ENCODE measurements around the gene MYO1D.

Gene MYO1D

DNA sequence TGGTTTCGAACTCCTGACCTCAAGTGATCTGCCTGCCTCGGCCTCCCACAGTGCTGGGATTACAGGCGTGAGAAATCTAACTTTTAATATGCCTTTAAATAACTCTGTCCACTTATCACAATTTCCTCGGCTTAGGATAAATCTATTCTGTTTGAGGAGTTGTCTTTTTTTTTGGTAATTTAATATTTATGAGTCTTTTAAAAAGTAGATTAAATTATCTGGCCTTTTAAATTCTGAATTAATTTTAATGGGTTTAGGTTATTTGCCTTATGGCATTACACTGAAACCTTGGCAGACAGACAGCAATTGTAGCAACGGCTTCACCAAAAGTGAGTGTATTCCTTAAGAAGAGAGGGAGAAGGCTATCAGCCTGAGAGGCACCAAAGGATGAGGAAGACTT is 66.2 kb downstream of the MYO1D start:
- DNase-seq = no peak

DNA sequence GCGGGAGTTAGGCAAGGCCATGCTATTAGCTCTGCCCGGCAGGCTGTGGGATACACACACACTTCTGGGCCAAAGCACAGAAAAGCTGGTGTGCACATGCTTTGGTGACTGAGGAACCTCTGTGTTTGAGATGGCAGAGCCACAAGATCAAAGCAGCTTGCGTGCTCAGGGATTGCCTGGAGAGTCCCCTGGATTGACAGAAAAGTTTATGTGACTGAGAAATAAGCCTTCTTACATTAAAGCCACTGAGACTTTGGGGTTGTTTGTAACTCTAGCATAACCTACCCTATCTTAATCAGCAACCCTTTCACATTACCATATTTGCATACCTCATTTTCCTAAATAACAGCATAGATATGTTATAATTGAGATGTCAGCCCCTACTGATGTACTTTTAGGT is 69.3 kb downstream of the MYO1D start:
- DNase-seq = no peak

DNA sequence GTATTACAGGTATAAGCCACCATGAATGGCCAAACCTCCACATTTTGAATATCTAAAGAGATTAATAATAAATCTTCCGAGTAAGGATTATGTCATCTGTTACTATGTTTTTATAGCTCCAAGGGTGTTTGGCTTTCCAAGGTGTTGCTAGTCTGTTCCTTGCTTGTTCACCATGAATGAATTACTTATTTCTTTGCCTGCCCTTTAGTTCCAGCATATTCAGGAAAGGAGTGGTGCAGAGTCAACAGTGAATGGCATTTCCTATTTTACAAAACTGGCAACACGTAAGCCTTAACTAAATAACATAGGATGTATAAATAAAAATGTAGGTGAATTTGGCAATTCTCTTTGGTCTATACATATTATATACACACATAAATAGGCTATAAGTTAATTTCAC is 70.3 kb downstream of the MYO1D start:
- no peak for DNase-seq

DNA sequence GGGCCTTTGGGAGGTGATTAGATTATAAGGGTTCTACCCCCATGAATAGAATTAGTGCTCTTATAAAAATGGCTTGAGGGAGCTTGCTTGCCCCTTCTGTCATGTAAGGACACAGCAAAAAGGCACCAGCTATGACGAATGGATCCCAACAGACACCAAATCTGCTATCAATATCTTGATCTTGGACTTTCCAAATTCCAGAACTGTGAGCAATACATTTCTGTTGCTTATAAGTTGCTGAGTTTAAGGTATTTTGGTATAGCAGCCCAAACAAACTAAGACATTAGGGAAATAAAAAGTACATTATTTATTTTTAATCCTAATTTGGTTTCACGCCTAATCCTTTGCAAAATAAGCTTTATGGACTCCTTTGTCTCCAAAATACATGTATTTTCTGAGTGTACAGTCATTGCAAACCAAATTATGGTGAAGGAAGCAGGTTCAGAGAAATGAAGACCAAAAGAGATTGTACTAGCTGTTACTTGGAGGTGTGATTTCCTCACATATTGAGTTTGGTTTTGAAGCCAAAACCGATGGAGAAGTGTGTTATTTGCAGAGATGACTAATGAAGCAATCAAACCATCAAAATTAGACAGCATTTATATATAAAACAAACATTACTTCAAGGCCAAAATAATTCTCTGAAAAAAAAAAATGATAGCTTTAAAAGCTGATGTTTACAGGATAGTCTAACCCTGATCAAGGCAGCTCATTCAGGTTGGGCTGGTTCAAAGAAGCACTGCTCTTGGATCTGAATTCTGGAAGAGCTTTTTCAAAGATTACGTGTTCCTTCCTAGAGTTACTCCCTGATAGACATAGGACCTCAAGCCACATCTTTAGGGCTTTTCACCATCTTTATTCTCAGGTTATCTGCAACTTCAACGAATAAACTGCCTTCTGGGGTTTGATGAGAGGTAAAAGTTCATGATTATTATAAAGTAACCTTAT is 71.6 kb downstream of the MYO1D start:
- no peak for DNase-seq

DNA sequence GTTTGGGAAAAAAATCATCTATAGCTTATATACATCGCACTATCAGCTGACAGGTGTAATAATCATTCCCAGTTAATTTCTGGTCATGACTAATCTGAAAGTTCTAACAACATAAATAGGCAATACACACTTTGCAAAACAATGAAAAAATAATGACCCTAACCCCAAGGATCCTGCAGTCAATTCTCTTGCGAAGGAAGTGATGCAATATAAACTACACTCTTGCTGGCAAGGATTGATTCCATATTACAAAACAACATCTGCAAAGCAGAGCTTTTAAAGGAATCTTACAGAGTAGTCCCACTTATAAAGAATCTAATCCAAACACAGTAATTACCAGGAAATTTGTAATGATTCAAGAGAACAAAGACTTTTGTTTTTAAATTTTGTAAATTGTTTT is 73.4 kb downstream of the MYO1D start:
- DNase-seq = no peak

DNA sequence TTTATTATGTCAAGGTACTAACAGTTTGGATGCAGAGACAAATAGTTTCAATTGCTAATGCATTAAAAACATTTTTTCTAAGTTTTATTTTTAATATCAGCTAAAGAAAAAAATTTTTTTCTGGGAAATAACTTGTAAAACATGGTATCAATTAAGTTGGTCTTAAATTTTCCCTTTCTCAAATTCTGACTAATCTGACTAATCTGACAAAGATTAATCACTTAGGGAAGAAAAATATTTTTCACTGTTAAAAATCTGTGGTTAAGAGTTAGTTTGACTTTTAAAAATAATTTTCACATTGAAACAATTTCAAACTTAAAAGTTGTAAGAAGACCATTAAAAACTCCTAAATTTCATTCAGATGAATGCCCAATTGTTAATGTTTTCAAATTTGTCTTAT is 74.6 kb downstream of the MYO1D start:
- DNase-seq = no peak

DNA sequence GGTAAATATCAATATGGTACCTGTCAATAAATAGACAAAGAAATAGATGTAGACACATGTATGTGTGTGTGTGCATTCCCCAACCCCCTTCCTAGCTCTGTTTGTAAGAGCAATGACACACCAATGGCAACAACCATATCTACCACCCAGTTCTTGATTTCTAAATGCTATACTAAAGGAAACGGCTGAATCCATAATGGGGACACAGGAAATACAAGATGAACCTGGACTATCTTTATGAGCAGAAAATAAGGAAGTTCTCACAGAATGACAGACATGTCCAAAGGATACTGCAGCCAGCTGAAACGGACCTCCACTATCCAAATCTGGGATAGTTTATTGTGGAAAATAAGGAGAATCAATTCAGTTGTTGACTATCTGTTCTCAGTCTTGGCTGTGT is 75.3 kb downstream of the MYO1D start:
- DNase-seq = no peak

DNA sequence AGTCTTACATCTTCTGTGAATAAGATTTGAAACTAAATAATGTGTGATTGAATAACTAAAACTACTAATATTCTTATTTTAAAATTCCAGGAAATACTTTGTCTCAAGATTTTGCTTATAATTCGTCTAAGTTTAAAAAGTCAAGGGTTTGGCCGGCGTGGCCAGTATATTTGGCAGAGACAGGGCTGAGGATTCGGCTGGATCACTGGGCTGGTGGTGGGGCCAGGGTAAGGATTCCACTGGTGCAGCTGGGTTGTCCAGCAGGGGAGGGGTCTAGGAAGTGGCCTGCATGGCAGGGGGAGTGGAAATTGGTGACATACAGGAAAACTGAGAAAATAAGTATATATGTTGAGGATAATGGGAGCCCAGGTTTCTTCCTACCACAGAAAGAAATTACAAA is 75.7 kb downstream of the MYO1D start:
- DNase-seq = no peak

DNA sequence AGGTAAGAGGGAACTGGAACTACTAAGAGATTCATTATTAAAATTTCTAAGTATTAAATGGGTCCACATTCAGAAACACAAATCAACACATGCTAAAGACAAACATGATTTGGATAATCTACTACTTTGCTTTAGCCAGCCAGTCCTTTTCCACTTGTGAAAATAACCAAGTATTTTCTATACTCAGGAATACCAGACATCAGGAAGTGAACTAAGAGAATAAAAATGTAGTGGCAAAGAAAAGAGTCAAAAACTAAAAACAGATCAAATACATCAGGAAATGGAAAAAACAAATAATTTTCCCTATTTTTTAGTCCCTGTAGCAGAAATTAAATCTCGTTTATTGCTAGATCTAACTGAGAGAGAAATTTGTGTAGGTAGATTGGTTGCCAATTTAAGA is 78.0 kb downstream of the MYO1D start:
- no peak for DNase-seq

DNA sequence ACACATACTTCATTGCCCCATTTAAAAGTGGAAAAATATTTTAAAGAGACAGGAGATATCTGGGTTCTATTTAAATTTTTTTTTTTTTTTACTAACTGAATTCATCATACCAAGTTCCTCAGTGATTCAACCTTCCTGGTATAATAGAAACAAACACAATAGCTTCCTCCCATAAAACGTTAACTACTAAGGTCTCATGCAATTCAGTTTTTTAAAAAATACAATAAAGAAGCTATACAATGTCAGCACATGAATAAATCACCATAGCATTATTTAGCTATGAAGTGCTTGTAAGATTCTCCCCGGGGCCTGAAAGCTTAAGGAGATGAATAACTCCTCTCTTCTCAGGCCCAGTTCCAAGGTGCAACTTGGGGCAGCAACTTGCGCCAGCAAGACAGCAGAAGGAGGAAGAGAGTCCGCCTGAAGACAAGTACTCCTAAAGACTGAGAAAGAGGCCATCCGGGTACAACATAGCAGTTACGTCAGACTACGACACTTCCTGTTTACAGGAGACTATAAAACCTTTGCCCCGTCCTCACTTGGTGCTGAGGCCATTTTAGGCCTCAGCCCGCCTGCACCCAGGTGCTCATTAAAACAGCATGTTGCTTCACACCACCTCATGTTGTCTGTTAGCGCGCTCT is 81.5 kb downstream of the MYO1D start:
- DNase-seq = no peak

DNA sequence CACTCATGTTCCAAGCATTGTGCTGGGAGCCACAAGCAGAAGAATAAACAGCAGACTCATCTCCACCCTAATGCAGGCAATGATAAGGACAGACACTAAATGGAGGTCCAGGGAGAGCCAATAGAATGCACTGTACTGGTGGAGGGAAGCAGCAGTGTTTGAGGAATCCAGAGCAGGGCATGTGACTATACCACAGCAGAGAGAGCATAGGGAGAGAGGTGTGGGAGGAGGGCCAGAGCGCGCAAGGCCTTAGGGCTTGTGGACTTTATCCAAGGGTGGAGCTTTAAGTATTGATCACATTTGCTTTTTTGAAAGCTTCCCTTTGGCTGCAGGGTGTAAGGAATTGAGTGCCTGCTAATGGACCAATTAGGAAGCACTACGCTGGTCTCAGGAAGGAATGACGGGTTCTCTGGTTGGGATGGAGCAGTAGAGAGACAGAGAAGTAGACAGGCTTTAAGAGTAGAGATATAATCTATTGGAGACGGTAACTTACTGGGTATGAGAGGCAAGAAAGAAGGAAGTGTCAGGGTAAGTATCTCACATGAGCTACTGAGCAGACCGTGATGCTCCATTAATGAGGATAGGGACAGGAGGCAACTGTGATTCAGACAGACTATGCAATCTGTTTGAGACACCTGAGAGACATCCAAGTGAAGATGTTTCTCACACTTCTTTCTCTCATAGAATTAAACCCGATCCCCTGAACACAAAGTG is 82.2 kb downstream of the MYO1D start:
- no peak for DNase-seq

DNA sequence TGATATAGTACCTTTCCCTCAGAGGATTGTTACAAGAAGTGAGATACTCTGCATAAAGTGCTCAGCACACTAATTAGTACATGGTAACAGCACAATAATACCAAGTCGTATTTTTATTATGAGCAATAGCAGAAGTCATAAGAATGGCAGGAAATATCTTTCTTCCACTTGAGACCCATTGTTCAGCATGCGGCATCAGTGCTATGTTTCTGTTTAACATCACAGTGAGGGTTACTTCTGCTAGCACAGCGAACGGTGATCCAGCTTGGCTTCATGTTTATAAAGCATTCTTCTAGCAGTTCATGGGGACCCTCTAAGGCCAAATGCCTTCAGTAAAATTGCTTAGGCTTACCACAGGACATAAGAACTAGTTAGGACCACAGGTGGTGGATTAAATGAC is 83.1 kb downstream of the MYO1D start:
- no peak for DNase-seq

DNA sequence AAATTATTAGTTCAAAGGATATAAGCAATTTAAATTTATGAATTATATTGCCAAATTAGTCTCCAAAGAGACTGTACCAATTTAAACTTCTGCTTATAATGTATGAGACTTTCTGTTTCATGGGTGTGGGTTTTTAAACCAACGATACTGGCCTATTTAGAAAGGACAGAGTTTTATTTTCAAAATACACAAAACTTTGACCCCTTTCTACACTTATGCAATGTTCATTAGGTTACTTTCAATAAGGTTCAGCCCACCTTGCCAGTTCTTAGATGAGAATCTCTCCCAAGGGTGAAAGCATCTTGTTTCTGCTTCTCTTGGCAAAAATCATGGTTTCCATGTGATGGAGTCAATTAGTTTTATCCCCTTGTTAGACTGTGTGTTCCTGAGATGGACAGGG is 84.7 kb downstream of the MYO1D start:
- DNase-seq = no peak

DNA sequence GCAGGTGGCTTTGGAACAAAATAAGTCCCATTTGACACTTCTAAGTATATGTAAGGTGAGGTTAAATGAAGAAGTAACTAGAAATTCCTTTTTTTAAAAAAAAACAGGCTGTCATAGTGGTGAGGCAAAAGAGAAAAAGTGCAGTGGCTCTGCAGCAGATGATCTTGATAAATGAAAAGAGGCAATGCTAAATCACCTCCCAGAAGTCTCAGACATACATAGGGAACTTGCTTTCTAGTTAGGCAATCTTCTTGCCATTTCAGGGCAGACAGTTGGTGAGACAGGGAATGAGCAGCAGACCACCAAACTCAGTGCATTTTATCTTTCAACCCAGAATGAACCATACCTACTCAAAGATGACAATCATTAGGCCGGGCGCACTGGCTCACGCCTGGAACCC is 90.8 kb downstream of the MYO1D start:
- DNase-seq = no peak

DNA sequence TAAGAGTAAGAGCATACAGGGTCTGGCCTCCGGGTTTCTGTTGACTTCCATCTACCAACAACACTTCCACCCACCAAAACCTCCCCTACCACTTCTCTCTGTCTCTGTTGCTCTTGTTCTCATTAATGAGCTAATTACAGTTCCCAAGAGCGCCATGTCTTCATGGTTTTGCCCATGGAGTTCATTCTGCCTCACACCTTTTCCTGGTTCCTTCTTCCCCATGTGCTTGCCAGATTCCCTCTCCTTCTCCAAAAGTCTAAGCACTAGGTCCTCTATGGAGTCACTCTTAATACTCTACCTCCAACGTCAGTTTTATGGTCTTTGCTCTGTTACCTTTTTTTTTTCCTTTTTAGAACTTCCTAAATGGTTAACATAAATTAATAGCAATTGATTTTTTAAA is 92.8 kb downstream of the MYO1D start:
- DNase-seq = no peak

DNA sequence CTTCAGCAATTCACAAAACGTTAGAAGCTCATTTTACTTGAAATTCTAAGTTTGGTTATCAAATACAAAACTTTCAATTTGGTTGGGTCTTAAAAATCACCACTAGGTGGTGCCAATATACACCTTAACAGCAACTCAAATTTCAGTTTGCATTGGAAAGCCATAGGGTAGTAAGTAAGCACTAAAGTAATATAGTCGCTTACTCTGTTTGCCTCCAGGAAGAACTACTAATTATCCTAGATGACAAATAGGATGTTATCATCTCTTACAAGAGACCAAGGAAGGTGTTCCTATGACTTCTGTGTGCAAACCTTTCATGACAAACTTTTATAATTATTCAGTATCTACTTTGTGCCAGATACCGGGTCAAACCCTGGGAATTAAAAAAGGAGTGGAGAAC is 93.3 kb downstream of the MYO1D start:
- DNase-seq = no peak

DNA sequence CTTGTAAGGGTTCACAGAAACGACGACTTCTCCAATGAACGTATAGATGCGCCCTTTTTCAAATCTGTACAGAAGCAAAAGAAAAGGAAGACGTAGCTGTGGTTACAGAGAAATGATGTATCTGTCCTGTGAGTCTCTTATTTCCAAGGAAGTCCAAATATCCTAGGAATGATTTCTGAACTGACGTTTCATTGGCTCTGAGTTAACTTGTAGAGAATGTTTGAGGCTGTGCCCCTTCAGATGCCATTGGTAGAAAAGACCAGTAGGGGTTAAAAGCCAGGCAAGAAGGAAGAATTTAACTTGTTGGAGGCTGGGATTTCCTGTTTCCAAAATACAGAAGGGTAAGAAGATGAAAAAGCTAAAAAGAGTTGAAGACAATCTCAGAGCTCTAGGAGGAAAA is 96.2 kb downstream of the MYO1D start:
- DNase-seq = no peak

DNA sequence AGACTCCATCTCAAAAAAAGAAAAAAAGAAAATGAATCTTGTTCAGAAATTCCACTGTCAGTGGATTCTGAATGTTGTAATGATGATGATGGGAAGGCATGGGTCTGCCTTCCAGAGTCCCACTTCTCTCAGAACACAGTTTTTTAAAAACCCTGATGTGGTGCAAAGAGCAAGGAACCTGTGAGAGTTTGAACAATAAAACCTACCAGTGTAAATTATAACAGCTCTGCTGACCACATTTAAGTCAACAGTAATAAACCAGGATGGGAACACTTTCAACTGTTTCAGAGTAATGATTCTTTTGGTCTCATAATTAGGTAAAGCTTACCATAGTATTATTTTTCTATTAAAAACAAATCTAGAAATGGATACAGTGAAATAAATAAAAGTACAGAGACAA is 99.0 kb downstream of the MYO1D start:
- DNase-seq = no peak

DNA sequence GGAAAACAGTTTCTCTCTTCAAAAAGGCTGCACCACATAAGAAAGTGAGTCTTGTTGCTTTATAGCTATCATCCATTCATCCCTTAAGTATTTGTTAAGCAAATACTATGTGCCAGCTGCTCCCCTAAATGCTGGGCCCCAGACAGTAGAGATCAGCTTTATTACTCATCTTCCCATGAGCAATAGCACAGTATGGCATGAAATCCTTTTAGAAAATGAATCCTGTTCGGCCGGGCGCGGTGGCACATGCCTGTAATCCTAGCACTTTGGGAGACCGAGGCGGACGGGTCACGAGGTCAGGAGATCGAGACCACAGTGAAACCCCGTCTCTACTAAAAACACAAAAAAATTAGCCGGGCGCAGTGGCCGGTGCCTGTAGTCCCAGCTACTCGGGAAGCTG is 99.5 kb downstream of the MYO1D start:
- DNase-seq = no peak

DNA sequence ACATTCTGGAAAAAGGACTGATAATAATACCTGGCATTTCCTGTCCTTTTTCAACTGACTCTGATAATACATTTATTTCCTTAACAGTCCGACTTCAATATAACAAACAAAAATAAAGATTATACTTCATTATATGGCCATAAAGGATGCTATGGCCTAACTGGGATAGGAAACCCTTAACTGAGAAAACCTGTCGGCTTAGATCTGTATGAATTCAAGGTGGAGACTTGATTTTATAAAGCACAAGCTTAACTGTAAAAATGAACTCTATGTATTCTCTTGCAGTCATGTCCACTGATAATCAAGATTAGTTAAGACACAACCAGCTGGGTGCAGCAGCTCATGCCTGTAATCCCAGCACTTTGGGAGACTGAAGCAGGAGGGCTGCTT is 102.2 kb downstream of the MYO1D start:
- no peak for DNase-seq

DNA sequence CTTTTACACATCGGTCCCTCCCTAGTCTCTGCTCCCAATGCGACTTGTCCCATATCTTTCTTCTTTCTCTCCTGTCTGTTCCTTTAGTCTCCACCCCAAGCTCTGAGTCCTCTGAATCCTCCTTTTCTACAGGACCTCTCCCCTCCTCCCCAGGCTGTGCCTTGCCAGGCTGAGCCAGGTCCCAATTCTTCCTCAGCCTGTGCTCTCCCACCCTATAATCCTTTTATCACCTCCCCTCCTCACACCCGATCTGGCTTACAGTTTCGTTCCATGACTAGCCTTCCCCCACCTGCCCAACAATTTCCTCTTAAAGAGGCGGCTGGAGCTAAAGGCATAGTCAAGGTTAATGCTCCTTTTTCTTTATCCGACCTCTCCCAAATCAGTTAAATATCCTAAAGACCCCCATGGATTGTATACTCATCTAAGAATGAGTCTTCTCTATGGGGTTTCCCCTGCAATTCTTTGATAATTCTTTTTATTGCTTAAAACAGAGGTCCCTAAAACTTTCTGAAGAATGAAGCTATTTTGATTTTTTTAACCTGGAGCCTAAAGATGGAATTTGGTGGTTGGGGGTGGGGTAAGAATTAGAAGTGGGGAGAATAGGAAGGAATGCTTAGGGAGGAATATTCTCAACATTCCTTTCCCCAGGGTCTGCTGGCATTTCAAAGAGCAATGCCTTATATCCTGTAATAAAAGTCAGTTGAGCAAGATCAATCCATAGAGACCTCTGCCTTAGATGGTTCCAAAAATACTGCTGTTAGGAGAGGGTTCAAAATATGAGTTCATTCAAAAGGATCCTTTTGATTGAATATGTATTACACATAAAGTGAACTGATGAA is 102.8 kb downstream of the MYO1D start:
- DNase-seq = no peak

DNA sequence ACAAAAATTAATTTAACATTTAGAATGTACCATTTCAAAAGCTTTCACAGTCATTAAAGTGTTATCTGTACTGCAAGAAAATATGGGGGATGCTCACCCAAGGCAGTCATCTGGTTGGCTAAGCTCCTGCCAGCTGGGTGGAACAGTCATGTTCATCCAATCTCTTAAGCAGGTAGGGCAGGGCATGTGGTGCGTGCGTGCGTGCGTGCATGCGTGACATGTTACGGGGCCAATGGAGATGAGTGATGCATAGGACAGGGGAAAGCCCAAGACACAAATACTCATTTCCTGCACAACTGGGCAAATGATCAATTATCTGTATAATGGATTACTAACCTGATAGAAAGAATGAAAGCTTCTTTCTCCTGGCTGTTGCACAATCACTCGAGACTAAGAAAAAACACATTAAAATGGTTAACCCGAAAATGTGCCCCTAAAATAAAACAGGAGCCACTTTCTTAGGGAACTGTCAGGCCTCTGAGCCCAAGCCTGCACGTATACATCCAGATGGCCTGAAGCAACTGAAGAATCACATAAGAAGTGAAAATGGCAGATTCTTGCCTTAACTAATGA is 104.4 kb downstream of the MYO1D start:
- no peak for DNase-seq

DNA sequence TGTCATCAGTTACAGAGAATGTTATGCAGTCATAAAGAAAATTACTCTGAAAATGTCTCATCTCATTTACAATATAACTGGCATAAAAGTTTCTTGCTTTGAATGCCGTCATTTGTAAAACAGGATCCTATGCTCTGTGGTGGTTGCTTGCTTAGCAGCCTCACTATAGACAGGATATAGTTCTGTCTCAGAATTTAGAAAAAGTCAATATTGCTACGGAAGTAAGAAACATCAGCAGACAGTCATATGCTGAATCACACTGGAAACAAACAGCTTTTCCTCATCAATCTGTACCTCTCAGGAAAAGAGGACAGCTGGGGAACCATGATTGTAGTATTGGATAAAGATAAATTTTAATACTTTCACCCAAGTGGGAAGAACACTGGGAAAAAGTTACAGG is 105.5 kb downstream of the MYO1D start:
- DNase-seq = no peak

Data from right forelimb (tissue), 1 donor.